ENCODE results near the gene RFK. TPM values are rescaled to one million over a fixed set of nuclear protein-coding genes. Genes with fewer than 3 reads are reported as not detected.

RFK gene
- total RNA-seq, 2 donors from 2014 or later = 18.4 to 23.5 TPM

GRCh38 chr9:76405868-76406267 is 11.6 kb upstream of the RFK start:
- Histone ChIP-seq H3K27ac (no peak overlapping the region), H3K4me1 (replicated peaks) (peaks cover 4% of the 10 kb centered on the region), H3K27me3 (replicated peaks; ENCODE audit: insufficient read depth) (no peaks in the 10 kb centered on the region), H3K9me3 (no peaks in the 10 kb centered on the region), H3K4me3 (no peak overlapping the region), H3K36me3 (no peaks in the 10 kb centered on the region)
- DNase-seq (ENCODE audit: low spot score) = no peak
- TF ChIP-seq CTCF (IDR thresholded peaks at IDR 0.05) (no peak), POLR2A (IDR thresholded peaks at IDR 0.05) (no peak), POLR2AphosphoS5 (IDR thresholded peaks at IDR 0.05) (no peak)
- intact Hi-C loops (cut with DNase I) = no loop called here

- Histone ChIP-seq H3K9me3 (no peaks in the 10 kb centered on the region), H3K4me3 (no peak overlapping the region), H3K27me3 (replicated peaks; ENCODE audit: insufficient read depth) (no peaks in the 10 kb centered on the region), H3K36me3 (no peaks in the 10 kb centered on the region), H3K4me1 (replicated peaks) (peaks cover 4% of the 10 kb centered on the region), H3K27ac (no peak overlapping the region)
- intact Hi-C loops (cut with DNase I) = no loop called here
- 74% methylated on average over 3 of the region's 3 CpGs for WGBS
- TF ChIP-seq CTCF (IDR thresholded peaks at IDR 0.05) = no peak
- no peak for TF ChIP-seq POLR2AphosphoS5 (IDR thresholded peaks at IDR 0.05)
- TF ChIP-seq POLR2A (IDR thresholded peaks at IDR 0.05) = no peak
- DNase-seq (ENCODE audit: low spot score) = no peak
These were observed 11.1 kb upstream of the RFK start for GRCh38 chr9:76405340-76405739.

- intact Hi-C loops (cut with DNase I) = no loop called here
- Histone ChIP-seq H3K27me3 (replicated peaks; ENCODE audit: insufficient read depth) (no peaks in the 10 kb centered on the region), H3K4me1 (replicated peaks) (peaks cover 4% of the 10 kb centered on the region), H3K27ac (no peak overlapping the region), H3K4me3 (no peak overlapping the region), H3K36me3 (no peaks in the 10 kb centered on the region), H3K9me3 (no peaks in the 10 kb centered on the region)
- TF ChIP-seq CTCF (IDR thresholded peaks at IDR 0.05) = no peak
- 39% methylated on average over 1 of the region's 1 CpG for WGBS
- no peak for DNase-seq (ENCODE audit: low spot score)
These were observed 10.2 kb upstream of the RFK start for GRCh38 chr9:76404401-76404800.

- Histone ChIP-seq H3K27ac (peak overlapping the region in 1 of 2 donors; percentile 66), H3K4me3 (no peak overlapping the region), H3K4me1 (replicated peaks) (peaks cover 4% of the 10 kb centered on the region), H3K9me3 (no peaks in the 10 kb centered on the region), H3K27me3 (replicated peaks; ENCODE audit: insufficient read depth) (no peaks in the 10 kb centered on the region), H3K36me3 (no peaks in the 10 kb centered on the region)
- WGBS = 2% methylated on average over 2 of the region's 2 CpGs
- TF ChIP-seq POLR2AphosphoS5 (IDR thresholded peaks at IDR 0.05) (peak; percentile 28), CTCF (IDR thresholded peaks at IDR 0.05) (peak in 3 of 4 experiments; percentile 51 to 72 (median 64)), POLR2A (IDR thresholded peaks at IDR 0.05) (no peak)
- intact Hi-C loops (cut with DNase I) = no loop called here
- no peak for DNase-seq (ENCODE audit: low spot score)
These were observed 9.1 kb upstream of the RFK start for GRCh38 chr9:76403352-76403751.

GRCh38 chr9:76401580-76402354 is 7.5 kb upstream of the RFK start:
- Histone ChIP-seq H3K27ac (peak overlapping the region; percentile 15 to 66), H3K27me3 (replicated peaks; ENCODE audit: insufficient read depth) (no peaks in the 10 kb centered on the region), H3K9me3 (no peaks in the 10 kb centered on the region), H3K4me1 (replicated peaks) (peaks cover 4% of the 10 kb centered on the region), H3K4me3 (no peak overlapping the region), H3K36me3 (no peaks in the 10 kb centered on the region)
- DNase-seq (ENCODE audit: low spot score) = no peak
- WGBS = 55% methylated on average over 3 of the region's 3 CpGs
- peak in 1 of 4 experiments; percentile 3 for TF ChIP-seq CTCF (IDR thresholded peaks at IDR 0.05)
- TF ChIP-seq POLR2A (IDR thresholded peaks at IDR 0.05) = no peak
- no peak for TF ChIP-seq POLR2AphosphoS5 (IDR thresholded peaks at IDR 0.05)
- intact Hi-C loops (cut with DNase I) = no loop called here

Measured in prostate gland (tissue), 2 donors.